H9 (cell line): Measurements from ENCODE around the gene PKP3. TPM values are rescaled to one million over a fixed set of nuclear protein-coding genes. Genes with fewer than 3 reads are reported as not detected.

Experiments
- DNase-seq: peaks from one replicate; pipeline ENCODE4 v3.0.0-alpha.2; 2017
- H2AFZ ChIP-seq: one replicate; pipeline ENCODE4 v1.6.1; 2013; ENCODE audit warnings: mild to moderate bottlenecking, low read length, control low read depth, moderate library complexity
- H2AK5ac ChIP-seq: 2 replicates; pipeline ENCODE4 v1.6.1; 2013; ENCODE audit warnings: low read length, control low read depth, mixed read lengths; ENCODE audit not compliant: insufficient read length
- H2BK120ac ChIP-seq: one replicate; pipeline ENCODE4 v1.6.1; 2013; ENCODE audit warnings: low read depth, mild to moderate bottlenecking, low read length, control low read depth, inconsistent platforms; ENCODE audit not compliant: poor library complexity, severe bottlenecking
- H2BK12ac ChIP-seq: 2 replicates; pipeline ENCODE4 v1.6.1; 2013; ENCODE audit warnings: low read length, control low read depth, mixed read lengths, low read depth; ENCODE audit not compliant: insufficient read length
- H2BK15ac ChIP-seq: 2 replicates; pipeline ENCODE4 v1.6.1; 2013; ENCODE audit warnings: low read depth, low read length, control low read depth
- H2BK20ac ChIP-seq: one replicate; pipeline ENCODE4 v1.6.1; 2013; ENCODE audit warnings: low read depth, mild to moderate bottlenecking, low read length, control low read depth, inconsistent platforms; ENCODE audit not compliant: poor library complexity, severe bottlenecking
- H2BK5ac ChIP-seq: 2 replicates; pipeline ENCODE4 v1.6.1; 2013; ENCODE audit warnings: low read length, control low read depth, mixed read lengths; ENCODE audit not compliant: insufficient read length
- H3K14ac ChIP-seq: 2 replicates; pipeline ENCODE4 v1.6.1; 2013; ENCODE audit warnings: low read length, control low read depth; ENCODE audit not compliant: insufficient read depth
- H3K18ac ChIP-seq: 2 replicates; pipeline ENCODE4 v1.6.1; 2013; ENCODE audit warnings: low read depth, mild to moderate bottlenecking, mixed read lengths, low read length, control low read depth; ENCODE audit not compliant: insufficient read length
- H3K23ac ChIP-seq: 2 replicates; pipeline ENCODE4 v1.6.1; 2013; ENCODE audit warnings: low read length, control low read depth, mixed read lengths, low read depth; ENCODE audit not compliant: insufficient read length
- H3K23me2 ChIP-seq: 2 replicates; pipeline ENCODE4 v1.6.1; 2013; ENCODE audit warnings: low read depth, mild to moderate bottlenecking, mixed read lengths, low read length, control low read depth; ENCODE audit not compliant: insufficient read length, poor library complexity, severe bottlenecking
- H3K27ac ChIP-seq: 2 replicates; pipeline ENCODE4 v1.5.1; 2013; ENCODE audit warnings: low read length, control low read depth, mixed read lengths, low read depth; ENCODE audit not compliant: insufficient read length
- H3K27me3 ChIP-seq: 2 replicates; pipeline ENCODE4 v1.6.1; 2013; ENCODE audit warnings: low read length, control low read depth, inconsistent platforms; ENCODE audit not compliant: insufficient read depth
- H3K4ac ChIP-seq: 2 replicates; pipeline ENCODE4 v1.6.1; 2013; ENCODE audit warnings: low read depth, mild to moderate bottlenecking, control low read depth, inconsistent platforms, low read length, moderate library complexity
- H3K4me1 ChIP-seq: 2 replicates; pipeline ENCODE4 v1.6.1; 2013; ENCODE audit warnings: low read length, control low read depth, inconsistent platforms; ENCODE audit not compliant: insufficient read depth
- H3K4me2 ChIP-seq: 2 replicates; pipeline ENCODE4 v1.6.1; 2013; ENCODE audit warnings: low read length, control low read depth, mixed read lengths; ENCODE audit not compliant: insufficient read length, insufficient read depth
- H3K56ac ChIP-seq: 2 replicates; pipeline ENCODE4 v1.6.1; 2013; ENCODE audit warnings: low read depth, mild to moderate bottlenecking, mixed read lengths, low read length, control low read depth; ENCODE audit not compliant: insufficient read length
- H3K79me1 ChIP-seq: 2 replicates; pipeline ENCODE4 v1.6.1; 2013; ENCODE audit warnings: low read depth, mild to moderate bottlenecking, moderate library complexity, low read length, control low read depth, inconsistent platforms; ENCODE audit not compliant: insufficient read depth, poor library complexity, severe bottlenecking
- H3K79me2 ChIP-seq: 2 replicates; pipeline ENCODE4 v1.6.1; 2013; ENCODE audit warnings: low read length, control low read depth, inconsistent platforms; ENCODE audit not compliant: insufficient read depth
- H3K9ac ChIP-seq: 2 replicates; pipeline ENCODE4 v1.6.1; 2013; ENCODE audit warnings: low read length, control low read depth, mixed read lengths; ENCODE audit not compliant: insufficient read length; ENCODE audit errors: extremely low read depth
- H3K9me3 ChIP-seq: one replicate; pipeline ENCODE4 v1.6.1; 2013; ENCODE audit warnings: low read depth, low read length, inconsistent platforms; ENCODE audit not compliant: control insufficient read depth
- H3T11ph ChIP-seq: one replicate; pipeline ENCODE4 v1.6.1; 2013; ENCODE audit warnings: mild to moderate bottlenecking, low read length, control low read depth, inconsistent platforms
- H4K20me1 ChIP-seq: one replicate; pipeline ENCODE4 v1.6.1; 2013; ENCODE audit not compliant: control insufficient read depth, insufficient read length, insufficient read depth
- H4K5ac ChIP-seq: 2 replicates; pipeline ENCODE4 v1.6.1; 2013; ENCODE audit warnings: low read depth, mild to moderate bottlenecking, mixed read lengths, low read length, control low read depth; ENCODE audit not compliant: insufficient read length
- H4K8ac ChIP-seq: replicated peaks from 2 replicates; pipeline ENCODE4 v1.6.1; 2013; ENCODE audit warnings: low read length, control low read depth, mixed read lengths, low read depth; ENCODE audit not compliant: insufficient read length
- H4K91ac ChIP-seq: 2 replicates; pipeline ENCODE4 v1.6.1; 2013; ENCODE audit warnings: low read depth, mild to moderate bottlenecking, moderate library complexity, mixed read lengths, low read length, control low read depth; ENCODE audit not compliant: insufficient read length
- H3K27ac Mint-ChIP-seq, 3 experiments: 2 replicates in 2 of 3; 3 replicates in 1 of 3; pipeline ENCODE4 v1.8.0; 2020 to 2021; ENCODE audit warnings: mixed read lengths in 3 of 3, mild to moderate bottlenecking in 1 of 3, moderate library complexity in 1 of 3
- H3K27me3 Mint-ChIP-seq: 2 replicates; pipeline ENCODE4 v1.8.0; 2021; ENCODE audit warnings: low read depth, mild to moderate bottlenecking, moderate library complexity, mixed read lengths
- H3K36me3 Mint-ChIP-seq, 3 experiments: 2 replicates in 2 of 3; 3 replicates in 1 of 3; pipeline ENCODE4 v1.8.0; 2020 to 2021; ENCODE audit warnings: low read depth in 3 of 3, mixed read lengths in 3 of 3; ENCODE audit not compliant: insufficient read depth in 1 of 3
- H3K4me1 Mint-ChIP-seq, 2 experiments: 2 replicates each; pipeline ENCODE4 v1.8.0; 2020; ENCODE audit warnings: mixed read lengths in 2 of 2
- H3K4me3 Mint-ChIP-seq, 2 experiments: 2 replicates in 1 of 2; 3 replicates in 1 of 2; pipeline ENCODE4 v1.8.0; 2020 to 2021; ENCODE audit warnings: mild to moderate bottlenecking in 2 of 2, mixed read lengths in 2 of 2, moderate library complexity in 1 of 2
- H3K9me3 Mint-ChIP-seq, 2 experiments: 2 replicates in 1 of 2; 3 replicates in 1 of 2; pipeline ENCODE4 v1.8.0; 2020; ENCODE audit warnings: mild to moderate bottlenecking in 2 of 2, mixed read lengths in 2 of 2, moderate library complexity in 1 of 2
- WGBS: extraction: QIAGEN DNeasy Blood & Tissue Kit; methylation state at CpG from one replicate; pipeline ENCODE4 v1.1.7; 2013; ENCODE audit warnings: missing lambda C conversion rate, low lambda C conversion rate, mixed read lengths; ENCODE audit not compliant: insufficient read length; ENCODE audit errors: extremely low coverage; 5-methylcytosine and 5-hydroxymethylcytosine counted together
- total RNA-seq: library from RNA; stranded (reverse); gene quantifications from 2 replicates; pipeline ENCODE4 v1.2.1, GENCODE V29; 2021
- TF ChIP-seq, protein P1 (sequence below): fragments of 200-600 bp; sonication (generic); conservative IDR thresholded peaks from 3 replicates; pipeline ENCODE4 v1.8.0; 2021; ENCODE audit warnings: antibody characterized with exemption, mild to moderate bottlenecking

Gene PKP3
- total RNA-seq, 1 experiment from 2014 or later: 41.7 TPM

DNA sequence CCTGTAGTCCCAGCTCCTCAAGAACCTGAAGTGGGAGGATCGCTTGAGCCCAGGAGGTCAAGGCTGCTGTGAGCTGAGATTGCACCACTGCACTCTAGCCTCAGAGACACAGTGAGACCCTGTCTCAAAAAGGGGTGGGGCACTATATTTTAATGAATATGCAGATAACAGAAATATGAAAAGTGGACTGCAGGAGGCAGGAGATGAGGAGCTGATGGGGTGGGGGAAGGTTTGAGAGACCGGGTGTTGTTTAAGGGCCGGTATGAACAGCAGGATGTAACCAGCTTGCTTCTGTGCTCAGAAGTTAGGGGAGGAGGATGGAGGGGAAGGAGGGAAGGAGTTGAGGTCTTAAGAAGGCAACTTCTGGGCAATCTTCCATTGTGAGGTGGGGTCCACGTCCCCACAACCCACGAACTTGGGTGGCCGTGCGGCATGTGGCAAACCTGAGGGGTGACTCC lies 26.0 kb upstream of the PKP3 start:
- no peak overlapping the region; a peak in 3 of 7 replicates for H3K27ac Mint-ChIP-seq
- Histone ChIP-seq H2BK12ac (no peak overlapping the region), H3K4me1 (no peaks in the 10 kb centered on the region), H3K9me3 (no peaks in the 10 kb centered on the region), H3K14ac (no peak overlapping the region), H2BK15ac (no peak overlapping the region), H3K79me1 (peaks cover 9% of the 10 kb centered on the region), H2AK5ac (no peak overlapping the region), H3K23ac (no peak overlapping the region), H3T11ph (no peak overlapping the region), H3K4me2 (peak overlapping the region; percentile 69), H3K56ac (no peak overlapping the region), H2BK120ac (no peak overlapping the region), H3K23me2 (no peaks in the 10 kb centered on the region), H3K79me2 (no peaks in the 10 kb centered on the region), H3K4ac (no peak overlapping the region), H3K9ac (no peak overlapping the region), H4K5ac (no peak overlapping the region), H4K8ac (no peak overlapping the region), H2AFZ (no peak overlapping the region), H3K18ac (no peak overlapping the region), H2BK20ac (no peak overlapping the region), H3K27me3 (no peaks in the 10 kb centered on the region), H2BK5ac (no peak overlapping the region), H4K20me1 (no peaks in the 10 kb centered on the region), H3K27ac (no peak overlapping the region), H4K91ac (no peak overlapping the region)
- TF ChIP-seq, protein P1, sequence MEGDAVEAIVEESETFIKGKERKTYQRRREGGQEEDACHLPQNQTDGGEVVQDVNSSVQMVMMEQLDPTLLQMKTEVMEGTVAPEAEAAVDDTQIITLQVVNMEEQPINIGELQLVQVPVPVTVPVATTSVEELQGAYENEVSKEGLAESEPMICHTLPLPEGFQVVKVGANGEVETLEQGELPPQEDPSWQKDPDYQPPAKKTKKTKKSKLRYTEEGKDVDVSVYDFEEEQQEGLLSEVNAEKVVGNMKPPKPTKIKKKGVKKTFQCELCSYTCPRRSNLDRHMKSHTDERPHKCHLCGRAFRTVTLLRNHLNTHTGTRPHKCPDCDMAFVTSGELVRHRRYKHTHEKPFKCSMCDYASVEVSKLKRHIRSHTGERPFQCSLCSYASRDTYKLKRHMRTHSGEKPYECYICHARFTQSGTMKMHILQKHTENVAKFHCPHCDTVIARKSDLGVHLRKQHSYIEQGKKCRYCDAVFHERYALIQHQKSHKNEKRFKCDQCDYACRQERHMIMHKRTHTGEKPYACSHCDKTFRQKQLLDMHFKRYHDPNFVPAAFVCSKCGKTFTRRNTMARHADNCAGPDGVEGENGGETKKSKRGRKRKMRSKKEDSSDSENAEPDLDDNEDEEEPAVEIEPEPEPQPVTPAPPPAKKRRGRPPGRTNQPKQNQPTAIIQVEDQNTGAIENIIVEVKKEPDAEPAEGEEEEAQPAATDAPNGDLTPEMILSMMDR: no peak
- peaks cover 20 to 27% of the 10 kb centered on the region in 2 experiments for H3K4me1 Mint-ChIP-seq
- DNase-seq: no peak
- H3K36me3 Mint-ChIP-seq: peaks cover 16 to 23% (median 18%) of the 10 kb centered on the region in 3 experiments
- H3K27me3 Mint-ChIP-seq: peaks cover 17% of the 10 kb centered on the region
- H3K4me3 Mint-ChIP-seq: peak overlapping the region; percentile 77 to 89
- no CpG with 5 or more reads among the region's 7 CpGs for WGBS
- H3K9me3 Mint-ChIP-seq: peaks cover 3 to 4% of the 10 kb centered on the region in 2 experiments; a peak in 4 of 5 replicates
